C1 segment of cervical spinal cord (tissue), 14 donors: Measurements from ENCODE around the gene C1orf50.

ENCODE experiments used
- DNase-seq, 14 donors: peaks; one replicate each; lab custom pipeline; 2025; lab: John Stamatoyannopoulos, UW

The C1orf50 gene

GRCh38 chr1:42758641-42759040, 8.4 kb upstream of the C1orf50 start:
- no peak for DNase-seq

- DNase-seq: no peak
These were observed 7.9 kb upstream of the C1orf50 start for GRCh38 chr1:42759114-42759513.

- no peak for DNase-seq
These were observed 5.5 kb upstream of the C1orf50 start for GRCh38 chr1:42761567-42761966.

GRCh38 chr1:42762269-42762668, 4.8 kb upstream of the C1orf50 start:
- no peak for DNase-seq

- DNase-seq: no peak
These were observed 1.8 kb upstream of the C1orf50 start for GRCh38 chr1:42765269-42765668.

GRCh38 chr1:42765832-42766740, 963 bp upstream of the C1orf50 start:
- peak in 9 of 14 donors; percentile 26 to 63 (median 57) for DNase-seq

- peak in 1 of 14 donors; percentile 35 for DNase-seq
These were observed 506 bp downstream of the C1orf50 start for GRCh38 chr1:42767510-42768000.

- no peak for DNase-seq
These were observed 1.1 kb downstream of the C1orf50 start for GRCh38 chr1:42768172-42768571.

- no peak for DNase-seq
These were observed 2.8 kb downstream of the C1orf50 start for GRCh38 chr1:42769811-42770210.

GRCh38 chr1:42773420-42773819, 6.4 kb downstream of the C1orf50 start:
- DNase-seq: no peak

- no peak for DNase-seq
These were observed 8.0 kb downstream of the C1orf50 start for GRCh38 chr1:42774928-42775526.

- DNase-seq: no peak
These were observed 9.5 kb downstream of the C1orf50 start for GRCh38 chr1:42776502-42776901.

GRCh38 chr1:42777852-42778251, 10.8 kb downstream of the C1orf50 start:
- peak in 3 of 14 donors; percentile 2 to 12 (median 3) for DNase-seq

- no peak for DNase-seq
These were observed 12.7 kb downstream of the C1orf50 start for GRCh38 chr1:42779725-42780124.

- DNase-seq: no peak
These were observed 13.1 kb downstream of the C1orf50 start for GRCh38 chr1:42780176-42780575.

GRCh38 chr1:42783092-42783491, 16.0 kb downstream of the C1orf50 start:
- no peak for DNase-seq

- no peak for DNase-seq
These were observed 17.5 kb downstream of the C1orf50 start for GRCh38 chr1:42784547-42784945.

- peak in 2 of 14 donors; percentile 5 to 17 for DNase-seq
These were observed 18.1 kb downstream of the C1orf50 start, which contains the start of gene TMEM269 for GRCh38 chr1:42784946-42785693. TMEM269 (plus strand) TSS chr1:42784991; CDS start chr1:42789894, 4,903 bp downstream.

GRCh38 chr1:42786097-42786496, 19.0 kb downstream of the C1orf50 start:
- DNase-seq: no peak

- no peak for DNase-seq
These were observed 21.0 kb downstream of the C1orf50 start for GRCh38 chr1:42788021-42788420.

- DNase-seq: no peak
These were observed 26.8 kb downstream of the C1orf50 start for GRCh38 chr1:42793824-42794223.

- no peak for DNase-seq
These were observed 30.4 kb downstream of the C1orf50 start for GRCh38 chr1:42797414-42797813.
